Activated gamma-delta T cell treated with anti-CD3 and anti-CD28 coated beads, Interleukin-2, amount 50 U/mL, for 16 hours (primary cell): ENCODE results near the gene CNTNAP2.

ENCODE experiments used
- DNase-seq: peaks from one replicate; pipeline ENCODE4 v3.0.0-alpha.2; 2020; ENCODE audit warnings: low read depth

The CNTNAP2 gene

GRCh38 chr7:148104136-148104716 lies 1987.6 kb downstream of the CNTNAP2 start:
- DNase-seq, result no peak

- no peak for DNase-seq
Observed at GRCh38 chr7:148104924-148105323, 1988.3 kb downstream of the CNTNAP2 start.

- no peak for DNase-seq
Observed at GRCh38 chr7:148105853-148106252, 1989.3 kb downstream of the CNTNAP2 start.

- no peak for DNase-seq
Observed at GRCh38 chr7:148107443-148108127, 1991.0 kb downstream of the CNTNAP2 start.

- DNase-seq, result no peak
Observed at GRCh38 chr7:148108381-148108780, 1991.8 kb downstream of the CNTNAP2 start.

- DNase-seq, result no peak
Observed at GRCh38 chr7:148110097-148110868, 1993.7 kb downstream of the CNTNAP2 start.

- no peak for DNase-seq
Observed at GRCh38 chr7:148114804-148115203, 1998.2 kb downstream of the CNTNAP2 start.

GRCh38 chr7:148115308-148115707 lies 1998.7 kb downstream of the CNTNAP2 start:
- DNase-seq, result no peak

- DNase-seq, result no peak
Observed at GRCh38 chr7:148116195-148116594, 1999.6 kb downstream of the CNTNAP2 start.

GRCh38 chr7:148116829-148117403 lies 2000.3 kb downstream of the CNTNAP2 start:
- no peak for DNase-seq

- no peak for DNase-seq
Observed at GRCh38 chr7:148118371-148118770, 2001.8 kb downstream of the CNTNAP2 start.

GRCh38 chr7:148121401-148121800 lies 2004.8 kb downstream of the CNTNAP2 start:
- DNase-seq, result no peak

- DNase-seq, result no peak
Observed at GRCh38 chr7:148121847-148122246, 2005.2 kb downstream of the CNTNAP2 start.

- DNase-seq, result no peak
Observed at GRCh38 chr7:148124477-148124876, 2007.9 kb downstream of the CNTNAP2 start.

- DNase-seq, result no peak
Observed at GRCh38 chr7:148127374-148127773, 2010.8 kb downstream of the CNTNAP2 start.

- no peak for DNase-seq
Observed at GRCh38 chr7:148129023-148129422, 2012.4 kb downstream of the CNTNAP2 start.

GRCh38 chr7:148135116-148135515 lies 2018.5 kb downstream of the CNTNAP2 start:
- no peak for DNase-seq

- no peak for DNase-seq
Observed at GRCh38 chr7:148135997-148136396, 2019.4 kb downstream of the CNTNAP2 start.

- no peak for DNase-seq
Observed at GRCh38 chr7:148142660-148143248, 2026.2 kb downstream of the CNTNAP2 start.

- DNase-seq, result no peak
Observed at GRCh38 chr7:148144827-148145226, 2028.2 kb downstream of the CNTNAP2 start.

- no peak for DNase-seq
Observed at GRCh38 chr7:148146346-148146745, 2029.7 kb downstream of the CNTNAP2 start.

- no peak for DNase-seq
Observed at GRCh38 chr7:148147438-148147837, 2030.8 kb downstream of the CNTNAP2 start.
